ENCODE measurements around the gene APOLD1. TPM values are rescaled to one million over a fixed set of nuclear protein-coding genes. Genes with fewer than 3 reads are reported as not detected.

The APOLD1 gene
- polyA plus RNA-seq, 1 donor (not counting 4 experiments of a cell fraction or from before 2014, with no cell fraction given), result 0.34 TPM

GRCh38 chr12:12749433-12749832 lies 36.0 kb upstream of the APOLD1 start:
- no peaks in the 10 kb centered on the region for H4K20me1 ChIP-seq (ENCODE audit: control insufficient read depth, extremely low read depth, insufficient read depth, low read length)
- dilution Hi-C loops (cut with MboI; ENCODE audit: extremely low pct_ligation_motif_present, low sequenced_read_pairs), result no loop called here
- no peak overlapping the region for H3K4me2 ChIP-seq (ENCODE audit: control insufficient read depth, extremely low read depth, insufficient read depth, low read depth, low read length)
- no peak for FAIRE-seq
- no peak overlapping the region for H2AFZ ChIP-seq (ENCODE audit: control insufficient read depth, low read length)
- H3K79me2 ChIP-seq (ENCODE audit: control insufficient read depth, insufficient read depth, low read length), result no peaks in the 10 kb centered on the region
- no peak overlapping the region for H3K4me3 ChIP-seq (ENCODE audit: control insufficient read depth in 2 of 3, extremely low read depth in 1 of 3, insufficient read depth in 2 of 3, low read depth in 1 of 3, low read length in 3 of 3)
- DNase-seq (ENCODE audit: low read depth, low spot score), result no peak
- peaks cover 15% of the 10 kb centered on the region for H3K4me1 ChIP-seq (ENCODE audit: control insufficient read depth, extremely low read depth, insufficient read depth, low read length)
- H3K27ac ChIP-seq (ENCODE audit: control insufficient read depth, insufficient read depth, low read length), result no peak overlapping the region
- no peaks in the 10 kb centered on the region for H3K9me3 ChIP-seq (ENCODE audit: control insufficient read depth, low read depth, low read length)
- H3K9me1 ChIP-seq (ENCODE audit: control insufficient read depth, extremely low read depth, insufficient read depth, low read length), result no peaks in the 10 kb centered on the region
- H3K27me3 ChIP-seq (ENCODE audit: control insufficient read depth, extremely low read depth, insufficient read depth, low read length), result no peaks in the 10 kb centered on the region
- no peak overlapping the region for H3K9ac ChIP-seq (ENCODE audit: control insufficient read depth, extremely low read depth, insufficient read depth, low read length)
- no peaks in the 10 kb centered on the region for H3K36me3 ChIP-seq (ENCODE audit: control insufficient read depth in 2 of 2, extremely low read depth in 1 of 2, insufficient read depth in 2 of 2, low read length in 2 of 2)
- TF ChIP-seq, protein P1, sequence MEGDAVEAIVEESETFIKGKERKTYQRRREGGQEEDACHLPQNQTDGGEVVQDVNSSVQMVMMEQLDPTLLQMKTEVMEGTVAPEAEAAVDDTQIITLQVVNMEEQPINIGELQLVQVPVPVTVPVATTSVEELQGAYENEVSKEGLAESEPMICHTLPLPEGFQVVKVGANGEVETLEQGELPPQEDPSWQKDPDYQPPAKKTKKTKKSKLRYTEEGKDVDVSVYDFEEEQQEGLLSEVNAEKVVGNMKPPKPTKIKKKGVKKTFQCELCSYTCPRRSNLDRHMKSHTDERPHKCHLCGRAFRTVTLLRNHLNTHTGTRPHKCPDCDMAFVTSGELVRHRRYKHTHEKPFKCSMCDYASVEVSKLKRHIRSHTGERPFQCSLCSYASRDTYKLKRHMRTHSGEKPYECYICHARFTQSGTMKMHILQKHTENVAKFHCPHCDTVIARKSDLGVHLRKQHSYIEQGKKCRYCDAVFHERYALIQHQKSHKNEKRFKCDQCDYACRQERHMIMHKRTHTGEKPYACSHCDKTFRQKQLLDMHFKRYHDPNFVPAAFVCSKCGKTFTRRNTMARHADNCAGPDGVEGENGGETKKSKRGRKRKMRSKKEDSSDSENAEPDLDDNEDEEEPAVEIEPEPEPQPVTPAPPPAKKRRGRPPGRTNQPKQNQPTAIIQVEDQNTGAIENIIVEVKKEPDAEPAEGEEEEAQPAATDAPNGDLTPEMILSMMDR (optimal IDR thresholded peaks at IDR 0.05 in 1 of 3, IDR thresholded peaks at IDR 0.05 in 1 of 3, conservative IDR thresholded peaks at IDR 0.05 in 1 of 3; ENCODE audit: extremely low read depth in 1 of 3, insufficient read depth in 2 of 3, low read length in 3 of 3), result no peak

DNA sequence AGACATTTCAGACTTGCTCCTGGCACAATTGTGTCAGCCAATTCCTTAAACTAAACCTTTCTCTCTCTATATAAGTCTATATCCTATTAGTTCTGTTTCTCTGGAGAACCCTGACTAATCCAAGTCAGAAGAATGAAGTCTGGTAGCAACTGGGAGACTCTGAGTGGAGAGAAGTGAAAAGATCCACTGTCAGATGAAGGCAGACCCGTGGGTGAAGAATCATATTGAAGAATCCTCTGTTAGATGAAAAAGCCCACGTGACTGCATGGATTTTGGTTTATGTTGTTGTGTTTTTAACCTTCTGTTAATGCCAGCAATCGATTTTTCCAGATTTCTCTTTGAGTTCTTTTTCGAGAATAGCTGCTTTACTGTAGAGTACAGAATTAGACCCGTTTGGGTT lies 29.5 kb upstream of the APOLD1 start:
- Histone ChIP-seq H3K9me1 (ENCODE audit: control insufficient read depth, extremely low read depth, insufficient read depth, low read length) (no peaks in the 10 kb centered on the region), H4K20me1 (ENCODE audit: control insufficient read depth, extremely low read depth, insufficient read depth, low read length) (no peaks in the 10 kb centered on the region), H3K36me3 (ENCODE audit: control insufficient read depth in 2 of 2, extremely low read depth in 1 of 2, insufficient read depth in 2 of 2, low read length in 2 of 2) (no peaks in the 10 kb centered on the region), H3K9ac (ENCODE audit: control insufficient read depth, extremely low read depth, insufficient read depth, low read length) (no peak overlapping the region), H3K4me1 (ENCODE audit: control insufficient read depth, extremely low read depth, insufficient read depth, low read length) (no peaks in the 10 kb centered on the region), H3K27ac (ENCODE audit: control insufficient read depth, insufficient read depth, low read length) (no peak overlapping the region), H3K27me3 (ENCODE audit: control insufficient read depth, extremely low read depth, insufficient read depth, low read length) (no peaks in the 10 kb centered on the region), H2AFZ (ENCODE audit: control insufficient read depth, low read length) (no peak overlapping the region), H3K9me3 (ENCODE audit: control insufficient read depth, low read depth, low read length) (no peaks in the 10 kb centered on the region), H3K4me3 (ENCODE audit: control insufficient read depth in 2 of 3, extremely low read depth in 1 of 3, insufficient read depth in 2 of 3, low read depth in 1 of 3, low read length in 3 of 3) (no peak overlapping the region), H3K4me2 (ENCODE audit: control insufficient read depth, extremely low read depth, insufficient read depth, low read depth, low read length) (no peak overlapping the region), H3K79me2 (ENCODE audit: control insufficient read depth, insufficient read depth, low read length) (no peaks in the 10 kb centered on the region)
- TF ChIP-seq EZH2 (IDR thresholded peaks at IDR 0.05; ENCODE audit: low read length), result no peak
- TF ChIP-seq, protein P1 (optimal IDR thresholded peaks at IDR 0.05 in 1 of 3, IDR thresholded peaks at IDR 0.05 in 1 of 3, conservative IDR thresholded peaks at IDR 0.05 in 1 of 3; ENCODE audit: extremely low read depth in 1 of 3, insufficient read depth in 2 of 3, low read length in 3 of 3), result no peak
- FAIRE-seq (no peak), DNase-seq (ENCODE audit: low read depth, low spot score) (no peak)
- dilution Hi-C loops (cut with MboI; ENCODE audit: extremely low pct_ligation_motif_present, low sequenced_read_pairs), result no loop called here
